ENCODE results near the gene GRIK1. TPM values are rescaled to one million over a fixed set of nuclear protein-coding genes. Genes with fewer than 3 reads are reported as not detected.

GRIK1 gene
- total and polyA plus RNA-seq, 2 experiments from 2014 or later: 0.05 TPM; not detected in 1

GRCh38 chr21:29571949-29572348 is 367.8 kb downstream of the GRIK1 start:
- no peaks in the 10 kb centered on the region for H3K4me1 ChIP-seq (ENCODE audit: low read depth)
- H3K4me3 ChIP-seq: no peak overlapping the region
- DNase-seq (ENCODE audit: low read depth in 1 of 2, low spot score in 1 of 2): no peak
- H3K27ac ChIP-seq: no peak overlapping the region
- H3K9me3 ChIP-seq (ENCODE audit: low read depth): no peaks in the 10 kb centered on the region
- no peaks in the 10 kb centered on the region for H3K36me3 ChIP-seq
- no peaks in the 10 kb centered on the region for H3K27me3 ChIP-seq
- TF ChIP-seq, protein P1, sequence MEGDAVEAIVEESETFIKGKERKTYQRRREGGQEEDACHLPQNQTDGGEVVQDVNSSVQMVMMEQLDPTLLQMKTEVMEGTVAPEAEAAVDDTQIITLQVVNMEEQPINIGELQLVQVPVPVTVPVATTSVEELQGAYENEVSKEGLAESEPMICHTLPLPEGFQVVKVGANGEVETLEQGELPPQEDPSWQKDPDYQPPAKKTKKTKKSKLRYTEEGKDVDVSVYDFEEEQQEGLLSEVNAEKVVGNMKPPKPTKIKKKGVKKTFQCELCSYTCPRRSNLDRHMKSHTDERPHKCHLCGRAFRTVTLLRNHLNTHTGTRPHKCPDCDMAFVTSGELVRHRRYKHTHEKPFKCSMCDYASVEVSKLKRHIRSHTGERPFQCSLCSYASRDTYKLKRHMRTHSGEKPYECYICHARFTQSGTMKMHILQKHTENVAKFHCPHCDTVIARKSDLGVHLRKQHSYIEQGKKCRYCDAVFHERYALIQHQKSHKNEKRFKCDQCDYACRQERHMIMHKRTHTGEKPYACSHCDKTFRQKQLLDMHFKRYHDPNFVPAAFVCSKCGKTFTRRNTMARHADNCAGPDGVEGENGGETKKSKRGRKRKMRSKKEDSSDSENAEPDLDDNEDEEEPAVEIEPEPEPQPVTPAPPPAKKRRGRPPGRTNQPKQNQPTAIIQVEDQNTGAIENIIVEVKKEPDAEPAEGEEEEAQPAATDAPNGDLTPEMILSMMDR (IDR thresholded peaks at IDR 0.05; ENCODE audit: low read depth, low read length): no peak

- no peaks in the 10 kb centered on the region for H3K9me3 ChIP-seq (ENCODE audit: low read depth)
- H3K36me3 ChIP-seq: no peaks in the 10 kb centered on the region
- no peaks in the 10 kb centered on the region for H3K4me1 ChIP-seq (ENCODE audit: low read depth)
- H3K27ac ChIP-seq: no peak overlapping the region
- TF ChIP-seq, protein P1 (IDR thresholded peaks at IDR 0.05; ENCODE audit: low read depth, low read length): no peak
- H3K27me3 ChIP-seq: no peaks in the 10 kb centered on the region
- no peak overlapping the region for H3K4me3 ChIP-seq
- no peak for DNase-seq (ENCODE audit: low read depth in 1 of 2, low spot score in 1 of 2)
Measured at GRCh38 chr21:29568020-29568697, 371.6 kb downstream of the GRIK1 start.

DNA sequence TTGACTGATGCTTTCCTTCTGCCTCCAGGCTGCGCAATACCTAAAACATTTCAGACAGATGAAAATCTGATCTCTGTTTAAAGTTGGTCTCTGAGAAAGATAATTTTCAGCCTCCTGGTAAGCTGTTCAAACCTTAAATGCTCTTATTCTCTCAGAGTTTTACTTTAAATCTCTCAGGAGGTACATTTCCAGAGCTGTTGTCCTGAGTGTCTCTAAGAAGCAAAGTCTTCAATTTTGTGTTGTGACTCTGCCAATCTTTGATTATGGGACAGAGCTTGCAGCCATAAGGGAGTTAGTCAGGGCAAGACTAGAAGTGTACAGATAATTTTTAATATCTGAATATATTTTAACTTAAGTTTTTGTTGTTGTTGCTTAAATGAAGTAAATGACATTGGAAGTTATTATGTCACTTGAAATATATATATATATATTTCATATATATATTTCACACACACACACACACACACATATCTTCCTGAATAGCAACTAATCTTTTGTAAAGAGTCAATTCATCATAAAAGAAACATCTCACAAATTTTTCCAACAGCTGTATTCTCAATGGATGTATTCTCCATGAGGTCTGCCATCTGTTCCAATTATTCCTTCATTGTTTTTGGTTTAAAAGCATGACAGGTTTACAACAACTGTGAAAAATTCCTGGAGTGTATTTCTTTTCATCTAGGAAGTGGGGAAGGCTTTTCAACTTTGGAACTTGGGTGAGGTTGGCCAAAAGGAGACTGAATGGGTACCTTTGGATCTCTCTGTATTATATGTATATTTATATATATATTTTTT is 381.7 kb downstream of the GRIK1 start:
- no peaks in the 10 kb centered on the region for H3K27me3 ChIP-seq
- no peak overlapping the region for H3K27ac ChIP-seq
- DNase-seq (ENCODE audit: low read depth in 1 of 2, low spot score in 1 of 2): no peak
- H3K4me1 ChIP-seq (ENCODE audit: low read depth): no peaks in the 10 kb centered on the region
- H3K9me3 ChIP-seq (ENCODE audit: low read depth): no peaks in the 10 kb centered on the region
- TF ChIP-seq, protein P1 (IDR thresholded peaks at IDR 0.05; ENCODE audit: low read depth, low read length): no peak
- H3K4me3 ChIP-seq: no peak overlapping the region
- H3K36me3 ChIP-seq: no peaks in the 10 kb centered on the region

- no peak overlapping the region for H3K4me3 ChIP-seq
- no peaks in the 10 kb centered on the region for H3K4me1 ChIP-seq (ENCODE audit: low read depth)
Measured at GRCh38 chr21:29557200-29557599, 382.6 kb downstream of the GRIK1 start.

DNA sequence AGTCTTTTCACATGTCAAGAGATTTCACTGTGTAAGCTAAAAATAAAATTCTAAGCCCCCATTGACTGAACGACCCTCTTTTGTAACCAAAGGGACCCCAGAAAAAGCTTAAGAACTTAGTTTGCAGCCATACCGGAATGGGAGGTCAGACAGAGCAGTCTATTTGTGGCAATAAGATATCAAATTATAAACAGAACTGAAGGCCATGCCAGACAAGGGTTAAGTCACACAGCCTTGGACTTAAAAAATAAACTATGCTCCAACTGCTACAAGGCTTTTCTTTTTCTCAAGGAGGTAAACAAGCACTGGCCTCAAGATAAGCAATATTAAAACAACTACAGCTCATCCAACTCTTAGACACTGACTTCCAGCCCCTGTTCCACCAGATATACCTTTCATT is 384.2 kb downstream of the GRIK1 start:
- Histone ChIP-seq H3K4me1 (ENCODE audit: low read depth) (no peaks in the 10 kb centered on the region), H3K4me3 (no peak overlapping the region), H3K27ac (no peak overlapping the region), H3K9me3 (ENCODE audit: low read depth) (no peaks in the 10 kb centered on the region), H3K27me3 (no peaks in the 10 kb centered on the region), H3K36me3 (no peaks in the 10 kb centered on the region)
- no peak for DNase-seq (ENCODE audit: low read depth in 1 of 2, low spot score in 1 of 2)
- TF ChIP-seq, protein P1 (IDR thresholded peaks at IDR 0.05; ENCODE audit: low read depth, low read length): no peak

More at GRCh38 chr21:29557200-29557599, 382.6 kb downstream of the GRIK1 start:
- H3K36me3 ChIP-seq: no peaks in the 10 kb centered on the region
- no peak overlapping the region for H3K27ac ChIP-seq
- no peaks in the 10 kb centered on the region for H3K9me3 ChIP-seq (ENCODE audit: low read depth)
- no peak for DNase-seq (ENCODE audit: low read depth in 1 of 2, low spot score in 1 of 2)
- H3K27me3 ChIP-seq: no peaks in the 10 kb centered on the region
- TF ChIP-seq, protein P1 (IDR thresholded peaks at IDR 0.05; ENCODE audit: low read depth, low read length): no peak

Data from cardiac muscle cell (in vitro differentiated cells and primary cell).